T-helper 9 cell (primary cell): ENCODE data around the gene CALY.
A peak's percentile ranks its signal among the peaks of the same experiment; 100 is the strongest.

ENCODE experiments used
- DNase-seq: peaks from one replicate; pipeline ENCODE4 v3.0.0-alpha.2; 2020

The CALY gene

GRCh38 chr10:133281628-133282372 is 54.9 kb downstream of the CALY start:
- no peak for DNase-seq

GRCh38 chr10:133281084-133281483 is 55.6 kb downstream of the CALY start:
- no peak for DNase-seq

- no peak for DNase-seq
Observed at GRCh38 chr10:133280391-133281059, 56.2 kb downstream of the CALY start.

- DNase-seq, result no peak
Observed at GRCh38 chr10:133279326-133280226, 57.1 kb downstream of the CALY start.

- DNase-seq, result peak; percentile 61
Observed at GRCh38 chr10:133278577-133279265, 58.0 kb downstream of the CALY start.

- DNase-seq, result no peak
Observed at GRCh38 chr10:133277993-133278576, 58.6 kb downstream of the CALY start.

GRCh38 chr10:133277277-133277992 is 59.3 kb downstream of the CALY start:
- DNase-seq, result no peak

GRCh38 chr10:133276435-133277201 is 60.1 kb downstream of the CALY start, which contains the start of gene ADAM8:
Gene ADAM8, minus strand, starts transcription at chr10:133276868. Its CDS starts 51 bp downstream, at chr10:133276817.
- peak; percentile 68 for DNase-seq

GRCh38 chr10:133276100-133276434 is 60.6 kb downstream of the CALY start:
- no peak for DNase-seq

- DNase-seq, result peak; percentile 33
Observed at GRCh38 chr10:133275684-133276092, 61.0 kb downstream of the CALY start.

- peak; percentile 85 for DNase-seq
Observed at GRCh38 chr10:133274751-133275683, 61.7 kb downstream of the CALY start.
